PC-3 (cell line): ENCODE measurements around the gene CXorf65. TPM values are rescaled to one million over a fixed set of nuclear protein-coding genes. Genes with fewer than 3 reads are reported as not detected.

Experiments
- ATAC-seq: fragments of 200-7000 bp; cut with Tn5 transposase; 2 replicates; pipeline ENCODE4 v1.9.1; 2020; ENCODE audit warnings: mild to moderate bottlenecking, moderate library complexity
- BruUV-seq: library from RNA; stranded (reverse); fragments of 400-500 nt; replicated peaks from 2 replicates; lab custom pipeline; 2021; lab: Mats Ljungman, UMichigan
- CTCF ChIA-PET: fragments of 300-600 bp; sonication (Branson Sonifier 250); formaldehyde crosslinking; loops from one replicate; lab custom pipeline; 2022; ENCODE audit warnings: antibody characterized with exemption; lab: Charles Lee
- POLR2A ChIA-PET: fragments of 300-600 bp; sonication (Branson Sonifier 250); formaldehyde crosslinking; loops from one replicate; lab custom pipeline; 2022; ENCODE audit warnings: antibody characterized with exemption; ENCODE audit not compliant: unreplicated experiment; lab: Charles Lee
- DNase-seq: peaks from one replicate; pipeline ENCODE4 v3.0.0-alpha.2; 2015
- H2AFZ ChIP-seq: fragments of 300-600 bp; sonication (generic); 2 replicates; pipeline ENCODE4 v1.6.0; 2016; ENCODE audit warnings: antibody characterized with exemption, low read length
- H3F3A ChIP-seq: fragments of 300-600 bp; sonication (generic); one replicate; pipeline ENCODE4 v1.6.0; 2017; ENCODE audit warnings: antibody characterized with exemption, low read length, control low read depth, mild to moderate bottlenecking; ENCODE audit not compliant: unreplicated experiment
- H3K27ac ChIP-seq: fragments of 300-600 bp; sonication (generic); 2 replicates; pipeline ENCODE4 v1.5.1; 2016; ENCODE audit warnings: mild to moderate bottlenecking, low read length
- H3K27me3 ChIP-seq: fragments of 300-600 bp; sonication (generic); 2 replicates; pipeline ENCODE4 v1.6.1; 2016; ENCODE audit warnings: low read length, mixed read lengths
- H3K36me3 ChIP-seq: fragments of 300-600 bp; sonication (generic); 2 replicates; pipeline ENCODE4 v1.6.1; 2016; ENCODE audit warnings: low read depth, mixed run types, low read length, mixed read lengths
- H3K4me1 ChIP-seq: fragments of 300-600 bp; sonication (generic); 2 replicates; pipeline ENCODE4 v1.5.1; 2016; ENCODE audit warnings: low read length; ENCODE audit not compliant: insufficient read depth
- H3K4me2 ChIP-seq: fragments of 300-600 bp; sonication (generic); 2 replicates; pipeline ENCODE4 v1.6.0; 2016; ENCODE audit warnings: low read length
- H3K4me3 ChIP-seq: fragments of 300-600 bp; sonication (generic); 2 replicates; pipeline ENCODE4 v1.5.1; 2016; ENCODE audit warnings: mild to moderate bottlenecking, low read length, mixed read lengths
- H3K79me2 ChIP-seq: fragments of 300-600 bp; sonication (generic); 2 replicates; pipeline ENCODE4 v1.6.1; 2017; ENCODE audit warnings: low read length, mixed read lengths
- H3K9ac ChIP-seq: fragments of 300-600 bp; sonication (generic); 2 replicates; pipeline ENCODE4 v1.6.0; 2016; ENCODE audit warnings: mild to moderate bottlenecking, low read length
- H3K9me2 ChIP-seq: fragments of 300-600 bp; sonication (generic); replicated peaks from 2 replicates; pipeline ENCODE4 v1.6.1; 2016; ENCODE audit warnings: mixed run types, low read length, mixed read lengths
- H3K9me3 ChIP-seq: fragments of 300-600 bp; sonication (generic); 2 replicates; pipeline ENCODE4 v1.6.1; 2016; ENCODE audit warnings: low read length, mixed read lengths
- H4K20me1 ChIP-seq: fragments of 300-600 bp; sonication (generic); 2 replicates; pipeline ENCODE4 v1.6.1; 2016; ENCODE audit warnings: low read length, mixed read lengths
- EZH2 ChIP-seq: fragments of 300-600 bp; sonication (generic); IDR thresholded peaks from one replicate; pipeline ENCODE4 v1.6.1; 2017; ENCODE audit warnings: antibody characterized with exemption, mild to moderate bottlenecking, low read length; ENCODE audit not compliant: unreplicated experiment
- EZH2phosphoT487 ChIP-seq: fragments of 300-600 bp; sonication (generic); IDR thresholded peaks from 2 replicates; pipeline ENCODE4 v1.6.1; 2018; ENCODE audit warnings: mild to moderate bottlenecking, antibody characterized with exemption, low read length, borderline replicate concordance
- intact Hi-C: fragments of 100-400 bp; cut with micrococcal nuclease; formaldehyde crosslinking; loops from 2 replicates; pipeline ENCODE4 v1.9.0; 2023
- total RNA-seq: library from RNA; depleted of rRNA; stranded (reverse); fragments of >200 nt; gene quantifications from 2 replicates; pipeline ENCODE4 v1.2.3, GENCODE V29; 2014
- TF ChIP-seq, protein P1 (sequence below): fragments of 300-600 bp; sonication (generic); conservative IDR thresholded peaks from 2 replicates; pipeline ENCODE4 v1.5.1; 2017; ENCODE audit warnings: antibody characterized with exemption, low read depth, mild to moderate bottlenecking, low read length

The CXorf65 gene
- total RNA-seq, 1 experiment from 2014 or later: not detected

- Histone ChIP-seq H3K4me1 (no peaks in the 10 kb centered on the region), H3F3A (no peaks in the 10 kb centered on the region)
These were observed 2.5 kb upstream of the CXorf65 start for GRCh38 chrX:71109051-71109450.

DNA sequence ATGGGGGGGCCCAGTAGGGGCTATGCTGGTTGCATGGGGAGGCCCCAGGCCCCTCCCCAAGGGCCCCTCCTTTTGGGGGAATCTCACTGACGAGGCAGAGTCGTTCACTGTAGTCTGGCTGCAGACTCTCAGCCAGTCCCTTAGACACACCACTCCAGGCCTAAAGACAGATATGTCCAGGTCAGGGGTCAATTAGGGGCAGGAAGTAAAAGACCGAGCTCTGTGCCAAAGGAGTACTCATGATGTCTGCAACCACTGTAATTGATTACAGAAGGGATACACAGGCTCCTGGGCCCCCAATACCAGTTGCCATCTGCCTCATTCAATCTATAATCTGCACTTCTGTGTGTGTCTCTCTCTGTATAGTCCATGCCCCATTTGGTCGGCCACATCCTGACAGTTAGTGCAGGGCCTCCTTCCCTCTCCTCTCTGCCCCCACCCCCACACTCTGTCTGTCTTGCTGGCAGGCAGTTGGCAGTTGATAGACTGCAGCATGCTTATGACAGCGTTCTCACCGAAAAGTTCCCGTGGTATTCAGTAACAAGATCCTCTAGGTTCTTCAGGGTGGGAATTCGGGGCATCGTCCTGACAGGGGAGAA is 1.3 kb upstream of the CXorf65 start:
- ChIA-PET POLR2A (no interaction called here), CTCF (no interaction called here)
- intact Hi-C loops: no loop called here
- H3F3A ChIP-seq: no peaks in the 10 kb centered on the region
- H4K20me1 ChIP-seq: no peaks in the 10 kb centered on the region
- no peak overlapping the region for H3K4me2 ChIP-seq
- H3K9me2 ChIP-seq: no peaks in the 10 kb centered on the region
- DNase-seq (no peak), ATAC-seq (no peak)
- no peak overlapping the region for H3K9ac ChIP-seq
- H2AFZ ChIP-seq: no peak overlapping the region
- no peaks in the 10 kb centered on the region for H3K9me3 ChIP-seq
- H3K4me3 ChIP-seq: no peak overlapping the region
- no peaks in the 10 kb centered on the region for H3K79me2 ChIP-seq
- TF ChIP-seq EZH2 (no peak), EZH2phosphoT487 (no peak)
- TF ChIP-seq, protein P1, sequence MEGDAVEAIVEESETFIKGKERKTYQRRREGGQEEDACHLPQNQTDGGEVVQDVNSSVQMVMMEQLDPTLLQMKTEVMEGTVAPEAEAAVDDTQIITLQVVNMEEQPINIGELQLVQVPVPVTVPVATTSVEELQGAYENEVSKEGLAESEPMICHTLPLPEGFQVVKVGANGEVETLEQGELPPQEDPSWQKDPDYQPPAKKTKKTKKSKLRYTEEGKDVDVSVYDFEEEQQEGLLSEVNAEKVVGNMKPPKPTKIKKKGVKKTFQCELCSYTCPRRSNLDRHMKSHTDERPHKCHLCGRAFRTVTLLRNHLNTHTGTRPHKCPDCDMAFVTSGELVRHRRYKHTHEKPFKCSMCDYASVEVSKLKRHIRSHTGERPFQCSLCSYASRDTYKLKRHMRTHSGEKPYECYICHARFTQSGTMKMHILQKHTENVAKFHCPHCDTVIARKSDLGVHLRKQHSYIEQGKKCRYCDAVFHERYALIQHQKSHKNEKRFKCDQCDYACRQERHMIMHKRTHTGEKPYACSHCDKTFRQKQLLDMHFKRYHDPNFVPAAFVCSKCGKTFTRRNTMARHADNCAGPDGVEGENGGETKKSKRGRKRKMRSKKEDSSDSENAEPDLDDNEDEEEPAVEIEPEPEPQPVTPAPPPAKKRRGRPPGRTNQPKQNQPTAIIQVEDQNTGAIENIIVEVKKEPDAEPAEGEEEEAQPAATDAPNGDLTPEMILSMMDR: no peak
- H3K27me3 ChIP-seq: no peaks in the 10 kb centered on the region
- no peaks in the 10 kb centered on the region for H3K36me3 ChIP-seq
- no peaks in the 10 kb centered on the region for H3K4me1 ChIP-seq
- BruUV-seq: no TSS peak
- H3K27ac ChIP-seq: no peak overlapping the region

More at GRCh38 chrX:71109051-71109450, 2.5 kb upstream of the CXorf65 start:
- Histone ChIP-seq H3K79me2 (no peaks in the 10 kb centered on the region), H3K9ac (no peak overlapping the region), H3K4me2 (no peak overlapping the region), H3K9me2 (no peaks in the 10 kb centered on the region), H3K4me3 (no peak overlapping the region), H3K27me3 (no peaks in the 10 kb centered on the region), H3K36me3 (no peaks in the 10 kb centered on the region), H3K27ac (no peak overlapping the region), H4K20me1 (no peaks in the 10 kb centered on the region), H2AFZ (no peak overlapping the region), H3K9me3 (no peaks in the 10 kb centered on the region)
- ChIA-PET POLR2A (no interaction called here), CTCF (interaction anchor here (0.7 kb wide), 1 partner anchor 340 kb away, joined by 6 read pairs; no protein-coding TSS in a partner anchor)
- no TSS peak for BruUV-seq
- no peak for ATAC-seq
- no peak for TF ChIP-seq EZH2
- TF ChIP-seq, protein P1: no peak
- no peak for TF ChIP-seq EZH2phosphoT487
- no peak for DNase-seq
- intact Hi-C loops: no loop called here

DNA sequence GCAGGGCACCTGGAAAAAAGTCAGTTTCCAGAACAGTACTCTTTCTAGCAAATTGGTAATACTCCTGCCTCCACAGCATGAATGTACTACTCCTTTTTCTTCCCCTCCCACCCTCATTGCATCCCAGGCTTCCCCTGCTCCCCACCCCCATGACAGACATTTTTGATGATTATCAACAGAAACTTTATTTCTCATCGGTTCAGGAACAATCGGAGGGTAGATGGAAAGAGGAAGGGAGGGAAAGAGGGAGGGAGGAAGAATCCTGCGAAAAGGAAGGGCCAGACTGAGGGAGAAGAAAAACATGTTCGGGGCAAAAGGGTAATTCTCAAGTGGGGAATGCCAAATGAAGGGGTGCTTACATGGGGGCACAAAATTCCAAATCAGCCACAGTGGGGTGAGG is 705 bp upstream of the CXorf65 start:
- H3K9me2 ChIP-seq: no peaks in the 10 kb centered on the region
- intact Hi-C loops: no loop called here
- H3K4me1 ChIP-seq: no peaks in the 10 kb centered on the region
- no peaks in the 10 kb centered on the region for H3K27me3 ChIP-seq
- TF ChIP-seq EZH2phosphoT487: no peak
- TF ChIP-seq, protein P1: no peak
- no peak for TF ChIP-seq EZH2
- H2AFZ ChIP-seq: no peak overlapping the region
- DNase-seq: no peak
- H3F3A ChIP-seq: no peaks in the 10 kb centered on the region
- no peak overlapping the region for H3K4me2 ChIP-seq
- no peaks in the 10 kb centered on the region for H4K20me1 ChIP-seq
- no peaks in the 10 kb centered on the region for H3K36me3 ChIP-seq
- no peak overlapping the region for H3K9ac ChIP-seq
- no TSS peak for BruUV-seq
- ATAC-seq: no peak
- no peak overlapping the region for H3K27ac ChIP-seq
- POLR2A ChIA-PET: no interaction called here
- H3K4me3 ChIP-seq: no peak overlapping the region
- no peaks in the 10 kb centered on the region for H3K79me2 ChIP-seq
- CTCF ChIA-PET: no interaction called here
- no peaks in the 10 kb centered on the region for H3K9me3 ChIP-seq
